Measurements from ENCODE around the gene ENPP1.
A peak's percentile ranks its signal among the peaks of the same experiment; 100 is the strongest.
"Not testable (repeated sequence)": the region's sequence is repeated elsewhere in the genome, so short reads cannot be mapped to it uniquely, and the experiment has no call there.

The ENPP1 gene

GRCh38 chr6:131854803-131855202 is 47.0 kb downstream of the ENPP1 start:
- TF ChIP-seq CTCF (IDR thresholded peaks at IDR 0.05; ENCODE audit: low read depth, low read length) = no peak
- DNase-seq (ENCODE audit: low read depth in 2 of 2) = no peak
- H3K4me3 ChIP-seq (replicated peaks in 1 of 2; ENCODE audit: low read depth in 2 of 2, low read length in 2 of 2) = no peak overlapping the region

- no peak for TF ChIP-seq CTCF (IDR thresholded peaks at IDR 0.05; ENCODE audit: low read depth, low read length)
- peak; percentile 19 to 51 for DNase-seq (ENCODE audit: low read depth in 2 of 2)
Measured at GRCh38 chr6:131858765-131859415, 51.1 kb downstream of the ENPP1 start.

GRCh38 chr6:131859658-131860057 is 51.8 kb downstream of the ENPP1 start:
- not testable (repeated sequence) for DNase-seq (ENCODE audit: low read depth in 2 of 2); H3K4me3 ChIP-seq (replicated peaks in 1 of 2; ENCODE audit: low read depth in 2 of 2, low read length in 2 of 2)

More at GRCh38 chr6:131858765-131859415, 51.1 kb downstream of the ENPP1 start:
- no peak overlapping the region for H3K4me3 ChIP-seq (replicated peaks in 1 of 2; ENCODE audit: low read depth in 2 of 2, low read length in 2 of 2)

- peak; percentile 52 to 65 for DNase-seq (ENCODE audit: low read depth in 2 of 2)
- TF ChIP-seq CTCF (IDR thresholded peaks at IDR 0.05; ENCODE audit: low read depth, low read length) = no peak
- H3K4me3 ChIP-seq (replicated peaks in 1 of 2; ENCODE audit: low read depth in 2 of 2, low read length in 2 of 2) = no peak overlapping the region
Measured at GRCh38 chr6:131861381-131861780, 53.6 kb downstream of the ENPP1 start.

DNA sequence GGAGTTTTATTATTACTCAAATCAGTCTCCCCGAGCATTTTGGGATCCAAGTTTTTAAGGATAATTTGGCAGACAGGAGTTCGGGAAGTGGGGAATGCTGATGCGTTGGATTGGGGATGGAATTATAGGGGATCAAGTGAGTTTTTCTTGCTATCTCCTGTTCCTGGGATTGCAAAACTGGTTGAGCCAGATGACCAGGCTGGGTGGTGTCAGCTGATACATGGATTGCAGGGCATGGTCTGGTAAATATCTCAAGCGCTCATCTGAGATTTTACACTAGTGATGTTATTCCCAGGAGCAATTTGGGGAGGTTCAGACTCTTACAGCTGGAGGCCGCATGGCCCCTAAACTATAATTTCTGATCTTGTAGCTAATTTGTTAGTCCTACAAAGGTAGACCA is 54.7 kb downstream of the ENPP1 start:
- no peak for DNase-seq (ENCODE audit: low read depth in 2 of 2)
- H3K4me3 ChIP-seq (replicated peaks in 1 of 2; ENCODE audit: low read depth in 2 of 2, low read length in 2 of 2) = no peak overlapping the region
- TF ChIP-seq CTCF (IDR thresholded peaks at IDR 0.05; ENCODE audit: low read depth, low read length) = no peak

DNA sequence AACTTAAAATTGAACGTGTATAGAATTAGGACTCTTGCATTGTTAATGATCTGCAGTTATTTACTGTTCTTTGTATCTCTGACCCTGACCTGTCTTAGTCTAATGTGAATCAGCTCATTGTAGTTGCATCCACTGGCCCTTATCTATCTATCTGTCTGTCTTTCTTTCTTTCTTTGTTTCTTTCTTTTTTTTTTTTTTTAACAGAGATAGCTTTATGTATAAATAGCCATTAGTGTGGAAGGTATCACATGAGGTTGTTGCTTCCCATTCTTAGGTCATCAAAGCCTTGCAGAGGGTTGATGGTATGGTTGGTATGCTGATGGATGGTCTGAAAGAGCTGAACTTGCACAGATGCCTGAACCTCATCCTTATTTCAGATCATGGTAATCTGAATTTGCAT is 59.9 kb downstream of the ENPP1 start:
- peak; percentile 7 to 11 for DNase-seq (ENCODE audit: low read depth in 2 of 2)
- H3K4me3 ChIP-seq (replicated peaks in 1 of 2; ENCODE audit: low read depth in 2 of 2, low read length in 2 of 2) = no peak overlapping the region
- no peak for TF ChIP-seq CTCF (IDR thresholded peaks at IDR 0.05; ENCODE audit: low read depth, low read length)

DNA sequence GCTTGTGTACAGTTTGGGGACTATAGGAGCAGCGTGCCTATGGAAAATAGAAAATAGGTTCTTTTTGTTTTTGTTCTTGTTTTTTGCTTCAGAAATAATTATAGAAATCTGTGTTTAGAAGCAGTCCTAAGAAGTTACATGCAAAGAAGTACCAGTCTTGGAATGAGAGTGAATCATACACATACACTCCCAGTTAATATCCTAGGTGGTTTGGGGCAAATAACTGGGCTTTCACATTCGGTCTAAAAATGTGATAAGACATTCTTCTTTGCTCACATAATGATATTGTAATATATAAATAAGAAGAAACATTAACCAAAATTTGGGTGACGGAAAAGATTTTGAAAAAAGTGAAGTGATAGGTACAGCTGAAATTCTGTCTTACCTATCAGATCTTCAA is 61.0 kb downstream of the ENPP1 start:
- TF ChIP-seq CTCF (IDR thresholded peaks at IDR 0.05; ENCODE audit: low read depth, low read length) = no peak
- no peak for DNase-seq (ENCODE audit: low read depth in 2 of 2)
- no peak overlapping the region for H3K4me3 ChIP-seq (replicated peaks in 1 of 2; ENCODE audit: low read depth in 2 of 2, low read length in 2 of 2)
